Nephron (organoid): ENCODE measurements around the gene RGS19.

ENCODE experiments used
- H3K27ac Mint-ChIP-seq, 3 experiments: 2 replicates each; pipeline ENCODE4 v1.8.0; 2020; ENCODE audit warnings: mixed read lengths in 3 of 3, mild to moderate bottlenecking in 2 of 3, moderate library complexity in 1 of 3
- H3K27me3 Mint-ChIP-seq: 2 replicates; pipeline ENCODE4 v1.8.0; 2021; ENCODE audit warnings: low read depth, mild to moderate bottlenecking, moderate library complexity, mixed read lengths
- H3K36me3 Mint-ChIP-seq: 2 replicates; pipeline ENCODE4 v1.8.0; 2020; ENCODE audit warnings: low read depth, mixed read lengths
- H3K4me1 Mint-ChIP-seq: 2 replicates; pipeline ENCODE4 v1.8.0; 2020; ENCODE audit warnings: mixed read lengths
- H3K4me3 Mint-ChIP-seq, 3 experiments: 2 replicates each; pipeline ENCODE4 v1.8.0; 2020; ENCODE audit warnings: mild to moderate bottlenecking in 3 of 3, mixed read lengths in 3 of 3, moderate library complexity in 2 of 3
- H3K9me3 Mint-ChIP-seq: 2 replicates; pipeline ENCODE4 v1.8.0; 2020; ENCODE audit warnings: mixed read lengths
- TF ChIP-seq, protein P1 (sequence below), 3 experiments: fragments of 200-600 bp; sonication (generic); IDR thresholded peaks; one replicate each; pipeline ENCODE4 v1.5.0; 2021; ENCODE audit warnings: antibody characterized with exemption in 3 of 3; ENCODE audit not compliant: unreplicated experiment in 3 of 3

RGS19 gene

DNA sequence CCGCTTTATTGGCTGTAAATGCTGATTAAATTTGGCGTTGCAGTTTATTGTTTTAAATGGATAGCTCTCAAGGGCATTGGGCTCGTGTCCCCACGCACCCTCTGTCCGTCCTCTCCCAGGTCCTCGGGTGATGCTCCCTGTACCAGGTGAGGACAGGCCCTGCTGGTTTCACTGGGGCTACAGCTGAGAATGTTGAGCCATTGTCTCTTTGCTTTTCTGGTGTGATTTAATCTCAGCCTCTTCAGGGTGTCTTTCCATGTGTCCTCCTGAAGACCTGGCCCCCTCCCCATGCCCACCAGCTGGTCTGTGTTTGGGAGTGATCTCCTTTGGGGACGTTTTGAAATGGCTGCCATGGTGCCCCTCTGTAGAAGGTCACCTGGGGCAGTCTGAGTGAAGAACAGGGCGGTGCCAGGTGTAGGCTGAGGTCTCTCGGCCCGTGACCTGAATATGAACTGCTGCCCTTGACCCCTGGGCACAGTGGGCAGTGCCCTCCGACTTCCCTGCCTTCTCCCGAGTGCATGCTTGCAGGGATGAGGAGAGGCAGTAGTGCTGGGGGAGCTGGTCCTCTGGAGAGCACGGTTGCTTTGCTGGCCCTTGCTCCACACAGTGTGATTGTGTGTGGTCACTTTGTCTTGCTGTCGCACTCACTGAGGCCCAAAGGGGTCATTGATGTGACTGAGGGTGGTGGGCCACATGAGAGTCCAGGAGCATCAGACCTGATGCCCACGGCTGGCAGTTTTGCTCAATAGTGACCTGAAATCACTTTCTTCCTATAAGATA lies 55.8 kb downstream of the RGS19 start:
- Mint-ChIP-seq H3K27ac (peak overlapping the region in 1 of 3 experiments; percentile 58), H3K4me3 (no peak overlapping the region), H3K27me3 (peaks cover 3% of the 10 kb centered on the region), H3K9me3 (no peaks in the 10 kb centered on the region), H3K4me1 (no peaks in the 10 kb centered on the region), H3K36me3 (peaks cover 70% of the 10 kb centered on the region)
- TF ChIP-seq, protein P1, sequence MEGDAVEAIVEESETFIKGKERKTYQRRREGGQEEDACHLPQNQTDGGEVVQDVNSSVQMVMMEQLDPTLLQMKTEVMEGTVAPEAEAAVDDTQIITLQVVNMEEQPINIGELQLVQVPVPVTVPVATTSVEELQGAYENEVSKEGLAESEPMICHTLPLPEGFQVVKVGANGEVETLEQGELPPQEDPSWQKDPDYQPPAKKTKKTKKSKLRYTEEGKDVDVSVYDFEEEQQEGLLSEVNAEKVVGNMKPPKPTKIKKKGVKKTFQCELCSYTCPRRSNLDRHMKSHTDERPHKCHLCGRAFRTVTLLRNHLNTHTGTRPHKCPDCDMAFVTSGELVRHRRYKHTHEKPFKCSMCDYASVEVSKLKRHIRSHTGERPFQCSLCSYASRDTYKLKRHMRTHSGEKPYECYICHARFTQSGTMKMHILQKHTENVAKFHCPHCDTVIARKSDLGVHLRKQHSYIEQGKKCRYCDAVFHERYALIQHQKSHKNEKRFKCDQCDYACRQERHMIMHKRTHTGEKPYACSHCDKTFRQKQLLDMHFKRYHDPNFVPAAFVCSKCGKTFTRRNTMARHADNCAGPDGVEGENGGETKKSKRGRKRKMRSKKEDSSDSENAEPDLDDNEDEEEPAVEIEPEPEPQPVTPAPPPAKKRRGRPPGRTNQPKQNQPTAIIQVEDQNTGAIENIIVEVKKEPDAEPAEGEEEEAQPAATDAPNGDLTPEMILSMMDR (IDR thresholded peaks at IDR 0.05; ENCODE audit: unreplicated experiment in 3 of 3): no peak
